ENCODE results near the gene GLTPD2. TPM values are rescaled to one million over a fixed set of nuclear protein-coding genes. Genes with fewer than 3 reads are reported as not detected.
A peak's percentile ranks its signal among the peaks of the same experiment; 100 is the strongest.

GLTPD2 gene
- total RNA-seq, 1 donor = not detected

DNA sequence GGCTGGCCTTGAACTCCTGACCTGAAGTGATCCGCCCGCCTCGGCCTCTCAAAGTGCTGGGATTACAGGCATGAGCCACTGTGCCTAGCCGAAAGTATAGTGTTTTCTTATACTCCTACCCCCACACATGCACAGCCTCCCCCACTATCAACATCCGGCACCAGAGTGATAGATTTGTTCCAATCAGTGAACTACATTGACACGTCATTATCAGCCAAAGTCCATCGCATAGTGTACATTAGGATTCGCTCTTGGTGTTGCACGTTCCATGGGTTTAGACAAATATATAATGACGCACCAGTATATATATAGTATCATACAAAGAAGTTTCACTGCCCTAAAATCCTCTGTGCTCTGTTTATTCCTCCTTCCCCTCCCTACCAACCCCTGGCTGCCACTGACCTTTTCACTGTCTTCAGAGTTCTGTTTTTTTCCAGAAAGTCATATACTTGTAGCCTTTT lies 29.0 kb upstream of the GLTPD2 start:
- Histone ChIP-seq H3K27me3 (ENCODE audit: insufficient read depth, low read length) (peaks cover 30% of the 10 kb centered on the region), H2AFZ (ENCODE audit: low read length) (no peak overlapping the region), H3K9me3 (ENCODE audit: low read depth, low read length) (no peaks in the 10 kb centered on the region), H3K4me1 (ENCODE audit: insufficient read depth, low read length) (no peaks in the 10 kb centered on the region), H3K4me3 (ENCODE audit: insufficient read depth, low read length) (no peak overlapping the region), H3K4me2 (ENCODE audit: insufficient read depth, low read length) (no peak overlapping the region), H3K79me2 (ENCODE audit: insufficient read depth, low read length) (no peaks in the 10 kb centered on the region), H3K27ac (ENCODE audit: low read depth, low read length) (no peak overlapping the region), H4K20me1 (ENCODE audit: insufficient read depth, low read length) (no peaks in the 10 kb centered on the region), H3K36me3 (ENCODE audit: insufficient read depth, low read length) (no peaks in the 10 kb centered on the region)
- TF ChIP-seq, protein P1, sequence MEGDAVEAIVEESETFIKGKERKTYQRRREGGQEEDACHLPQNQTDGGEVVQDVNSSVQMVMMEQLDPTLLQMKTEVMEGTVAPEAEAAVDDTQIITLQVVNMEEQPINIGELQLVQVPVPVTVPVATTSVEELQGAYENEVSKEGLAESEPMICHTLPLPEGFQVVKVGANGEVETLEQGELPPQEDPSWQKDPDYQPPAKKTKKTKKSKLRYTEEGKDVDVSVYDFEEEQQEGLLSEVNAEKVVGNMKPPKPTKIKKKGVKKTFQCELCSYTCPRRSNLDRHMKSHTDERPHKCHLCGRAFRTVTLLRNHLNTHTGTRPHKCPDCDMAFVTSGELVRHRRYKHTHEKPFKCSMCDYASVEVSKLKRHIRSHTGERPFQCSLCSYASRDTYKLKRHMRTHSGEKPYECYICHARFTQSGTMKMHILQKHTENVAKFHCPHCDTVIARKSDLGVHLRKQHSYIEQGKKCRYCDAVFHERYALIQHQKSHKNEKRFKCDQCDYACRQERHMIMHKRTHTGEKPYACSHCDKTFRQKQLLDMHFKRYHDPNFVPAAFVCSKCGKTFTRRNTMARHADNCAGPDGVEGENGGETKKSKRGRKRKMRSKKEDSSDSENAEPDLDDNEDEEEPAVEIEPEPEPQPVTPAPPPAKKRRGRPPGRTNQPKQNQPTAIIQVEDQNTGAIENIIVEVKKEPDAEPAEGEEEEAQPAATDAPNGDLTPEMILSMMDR (IDR thresholded peaks at IDR 0.05; ENCODE audit: extremely low read depth, low read depth, low read length) = no peak
- no peak for DNase-seq (ENCODE audit: insufficient read length, low spot score, missing footprints)

DNA sequence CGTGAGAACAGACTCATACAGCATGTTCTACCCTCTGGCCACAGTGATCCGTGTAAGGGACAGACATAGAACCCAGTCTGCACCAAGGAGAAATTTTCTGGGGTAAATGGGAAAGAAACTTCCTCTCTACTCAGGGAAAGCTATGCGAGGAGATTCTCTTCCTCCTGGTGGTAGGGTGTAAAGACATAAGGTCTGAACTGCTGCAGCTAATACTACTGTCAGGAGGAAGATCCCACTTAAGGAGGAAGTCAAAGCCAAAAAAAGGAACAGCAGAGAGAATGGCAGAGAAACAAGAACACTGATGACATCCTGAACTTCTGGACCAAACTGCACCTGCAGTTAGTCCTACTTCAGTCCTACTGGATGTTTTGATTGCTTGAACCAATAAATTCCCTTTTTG lies 24.2 kb upstream of the GLTPD2 start:
- Histone ChIP-seq H3K27ac (ENCODE audit: low read depth, low read length) (no peak overlapping the region), H3K4me2 (ENCODE audit: insufficient read depth, low read length) (no peak overlapping the region), H3K27me3 (ENCODE audit: insufficient read depth, low read length) (no peaks in the 10 kb centered on the region), H3K36me3 (ENCODE audit: insufficient read depth, low read length) (no peaks in the 10 kb centered on the region), H2AFZ (ENCODE audit: low read length) (no peak overlapping the region), H3K4me3 (ENCODE audit: insufficient read depth, low read length) (no peak overlapping the region), H3K79me2 (ENCODE audit: insufficient read depth, low read length) (no peaks in the 10 kb centered on the region), H4K20me1 (ENCODE audit: insufficient read depth, low read length) (no peaks in the 10 kb centered on the region), H3K4me1 (ENCODE audit: insufficient read depth, low read length) (peaks cover 5% of the 10 kb centered on the region), H3K9me3 (ENCODE audit: low read depth, low read length) (no peaks in the 10 kb centered on the region)
- TF ChIP-seq, protein P1 (IDR thresholded peaks at IDR 0.05; ENCODE audit: extremely low read depth, low read depth, low read length) = no peak
- DNase-seq (ENCODE audit: insufficient read length, low spot score, missing footprints) = no peak

DNA sequence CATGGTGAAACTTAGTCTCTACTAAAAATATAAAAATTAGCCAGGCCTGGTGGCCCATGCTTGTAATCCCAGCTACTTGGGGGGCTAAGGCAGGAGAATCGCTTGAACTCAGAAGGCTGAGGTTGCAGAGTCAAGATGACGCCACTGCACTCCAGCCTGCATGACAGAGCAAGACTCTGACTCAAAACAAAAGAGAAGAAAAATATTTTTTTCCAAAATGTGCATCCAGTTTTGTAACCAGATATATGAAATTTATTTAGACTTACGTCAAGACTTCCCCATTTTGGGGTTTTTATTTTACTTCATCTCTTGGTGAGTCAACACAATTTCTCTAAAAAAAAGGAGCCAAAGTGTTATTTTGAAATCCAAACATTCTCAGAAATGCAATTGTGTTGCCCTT lies 22.6 kb upstream of the GLTPD2 start:
- H2AFZ ChIP-seq (ENCODE audit: low read length) = no peak overlapping the region
- DNase-seq (ENCODE audit: insufficient read length, low spot score, missing footprints) = peak; percentile 69
- no peaks in the 10 kb centered on the region for H3K27me3 ChIP-seq (ENCODE audit: insufficient read depth, low read length)

DNA sequence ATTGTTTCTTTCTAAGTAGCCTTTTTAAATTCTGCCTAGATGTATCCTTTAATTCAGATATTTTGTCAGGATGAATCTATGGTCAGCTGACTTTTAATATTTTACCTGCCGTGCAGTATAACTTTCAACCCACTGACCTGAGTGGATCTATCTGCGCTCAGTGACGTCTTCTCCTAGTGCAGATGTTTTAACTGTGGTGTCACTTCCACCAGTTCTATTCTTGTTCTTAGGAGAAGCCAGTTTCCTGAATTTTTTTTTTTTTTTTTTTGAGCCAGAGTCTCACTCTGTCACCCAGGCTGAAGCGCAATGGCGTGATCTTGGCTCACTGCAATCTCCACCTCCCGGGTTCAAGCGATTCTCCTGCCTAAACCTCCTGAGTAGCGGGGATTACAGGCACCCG lies 22.0 kb upstream of the GLTPD2 start:
- no peaks in the 10 kb centered on the region for H3K27me3 ChIP-seq (ENCODE audit: insufficient read depth, low read length)
- no peaks in the 10 kb centered on the region for H3K79me2 ChIP-seq (ENCODE audit: insufficient read depth, low read length)
- H3K36me3 ChIP-seq (ENCODE audit: insufficient read depth, low read length) = no peaks in the 10 kb centered on the region
- no peak overlapping the region for H2AFZ ChIP-seq (ENCODE audit: low read length)
- peak overlapping the region; percentile 34 for H3K27ac ChIP-seq (ENCODE audit: low read depth, low read length)
- TF ChIP-seq, protein P1 (IDR thresholded peaks at IDR 0.05; ENCODE audit: extremely low read depth, low read depth, low read length) = no peak
- no peaks in the 10 kb centered on the region for H3K9me3 ChIP-seq (ENCODE audit: low read depth, low read length)
- H3K4me1 ChIP-seq (ENCODE audit: insufficient read depth, low read length) = peaks cover 5% of the 10 kb centered on the region
- H3K4me3 ChIP-seq (ENCODE audit: insufficient read depth, low read length) = no peak overlapping the region
- H3K4me2 ChIP-seq (ENCODE audit: insufficient read depth, low read length) = peak overlapping the region; percentile 0
- H4K20me1 ChIP-seq (ENCODE audit: insufficient read depth, low read length) = no peaks in the 10 kb centered on the region
- no peak for DNase-seq (ENCODE audit: insufficient read length, low spot score, missing footprints)

More for the DNA sequence above, 22.6 kb upstream of the GLTPD2 start:
- no peaks in the 10 kb centered on the region for H3K9me3 ChIP-seq (ENCODE audit: low read depth, low read length)
- H4K20me1 ChIP-seq (ENCODE audit: insufficient read depth, low read length) = no peaks in the 10 kb centered on the region
- TF ChIP-seq, protein P1 (IDR thresholded peaks at IDR 0.05; ENCODE audit: extremely low read depth, low read depth, low read length) = no peak
- no peaks in the 10 kb centered on the region for H3K79me2 ChIP-seq (ENCODE audit: insufficient read depth, low read length)
- peak overlapping the region; percentile 39 for H3K27ac ChIP-seq (ENCODE audit: low read depth, low read length)
- H3K36me3 ChIP-seq (ENCODE audit: insufficient read depth, low read length) = no peaks in the 10 kb centered on the region
- H3K4me2 ChIP-seq (ENCODE audit: insufficient read depth, low read length) = peak overlapping the region; percentile 0
- H3K4me1 ChIP-seq (ENCODE audit: insufficient read depth, low read length) = peaks cover 5% of the 10 kb centered on the region
- H3K4me3 ChIP-seq (ENCODE audit: insufficient read depth, low read length) = no peak overlapping the region

Data from osteoblast (primary cell).